Gastroesophageal sphincter (tissue), 3 donors: Measurements from ENCODE around the gene TTC21A.
"Not testable (repeated sequence)": the region's sequence is repeated elsewhere in the genome, so short reads cannot be mapped to it uniquely, and the experiment has no call there.

Experiments
- POLR2AphosphoS5 ChIP-seq: sonication (generic); formaldehyde crosslinking; IDR thresholded peaks from one replicate; pipeline ENCODE4 v1.6.1; 2017; ENCODE audit warnings: antibody characterized with exemption
- TF ChIP-seq, protein P1 (sequence below), 4 experiments: fragments of 200-600 bp in 2 of 4; fragments of 450-650 bp in 2 of 4; sonication (generic) in 1 of 4; IDR thresholded peaks; one replicate each; pipeline ENCODE4 v1.5.1; 2017 to 2019; ENCODE audit warnings: antibody characterized with exemption in 4 of 4, mild to moderate bottlenecking in 2 of 4, moderate library complexity in 2 of 4

DNA sequence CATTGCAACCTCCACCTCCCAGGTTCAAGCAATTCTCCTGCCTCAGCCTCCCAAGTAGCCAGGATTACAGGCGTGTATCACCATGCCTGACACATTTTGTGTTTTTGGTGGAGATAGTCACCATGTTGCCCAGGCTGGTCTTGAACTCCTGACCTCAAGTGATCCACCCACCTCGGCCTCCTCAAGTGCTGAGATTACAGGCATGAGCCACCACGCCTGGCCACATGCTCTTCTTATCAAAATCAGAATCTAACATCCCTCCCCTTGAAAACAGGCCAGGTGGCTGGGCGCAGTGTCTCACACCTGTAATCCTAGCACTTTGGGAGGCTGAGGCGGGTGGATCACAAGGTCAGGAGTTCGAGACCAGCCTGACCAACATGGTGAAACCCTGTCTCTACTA, 63.4 kb downstream of the TTC21A start:
- TF ChIP-seq, protein P1, sequence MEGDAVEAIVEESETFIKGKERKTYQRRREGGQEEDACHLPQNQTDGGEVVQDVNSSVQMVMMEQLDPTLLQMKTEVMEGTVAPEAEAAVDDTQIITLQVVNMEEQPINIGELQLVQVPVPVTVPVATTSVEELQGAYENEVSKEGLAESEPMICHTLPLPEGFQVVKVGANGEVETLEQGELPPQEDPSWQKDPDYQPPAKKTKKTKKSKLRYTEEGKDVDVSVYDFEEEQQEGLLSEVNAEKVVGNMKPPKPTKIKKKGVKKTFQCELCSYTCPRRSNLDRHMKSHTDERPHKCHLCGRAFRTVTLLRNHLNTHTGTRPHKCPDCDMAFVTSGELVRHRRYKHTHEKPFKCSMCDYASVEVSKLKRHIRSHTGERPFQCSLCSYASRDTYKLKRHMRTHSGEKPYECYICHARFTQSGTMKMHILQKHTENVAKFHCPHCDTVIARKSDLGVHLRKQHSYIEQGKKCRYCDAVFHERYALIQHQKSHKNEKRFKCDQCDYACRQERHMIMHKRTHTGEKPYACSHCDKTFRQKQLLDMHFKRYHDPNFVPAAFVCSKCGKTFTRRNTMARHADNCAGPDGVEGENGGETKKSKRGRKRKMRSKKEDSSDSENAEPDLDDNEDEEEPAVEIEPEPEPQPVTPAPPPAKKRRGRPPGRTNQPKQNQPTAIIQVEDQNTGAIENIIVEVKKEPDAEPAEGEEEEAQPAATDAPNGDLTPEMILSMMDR (IDR thresholded peaks at IDR 0.05): not testable (repeated sequence)
- not testable (repeated sequence) for TF ChIP-seq POLR2AphosphoS5
